ENCODE data around the gene PDCD1.
"Not testable (repeated sequence)": the region's sequence is repeated elsewhere in the genome, so short reads cannot be mapped to it uniquely, and the experiment has no call there.

PDCD1 gene

DNA sequence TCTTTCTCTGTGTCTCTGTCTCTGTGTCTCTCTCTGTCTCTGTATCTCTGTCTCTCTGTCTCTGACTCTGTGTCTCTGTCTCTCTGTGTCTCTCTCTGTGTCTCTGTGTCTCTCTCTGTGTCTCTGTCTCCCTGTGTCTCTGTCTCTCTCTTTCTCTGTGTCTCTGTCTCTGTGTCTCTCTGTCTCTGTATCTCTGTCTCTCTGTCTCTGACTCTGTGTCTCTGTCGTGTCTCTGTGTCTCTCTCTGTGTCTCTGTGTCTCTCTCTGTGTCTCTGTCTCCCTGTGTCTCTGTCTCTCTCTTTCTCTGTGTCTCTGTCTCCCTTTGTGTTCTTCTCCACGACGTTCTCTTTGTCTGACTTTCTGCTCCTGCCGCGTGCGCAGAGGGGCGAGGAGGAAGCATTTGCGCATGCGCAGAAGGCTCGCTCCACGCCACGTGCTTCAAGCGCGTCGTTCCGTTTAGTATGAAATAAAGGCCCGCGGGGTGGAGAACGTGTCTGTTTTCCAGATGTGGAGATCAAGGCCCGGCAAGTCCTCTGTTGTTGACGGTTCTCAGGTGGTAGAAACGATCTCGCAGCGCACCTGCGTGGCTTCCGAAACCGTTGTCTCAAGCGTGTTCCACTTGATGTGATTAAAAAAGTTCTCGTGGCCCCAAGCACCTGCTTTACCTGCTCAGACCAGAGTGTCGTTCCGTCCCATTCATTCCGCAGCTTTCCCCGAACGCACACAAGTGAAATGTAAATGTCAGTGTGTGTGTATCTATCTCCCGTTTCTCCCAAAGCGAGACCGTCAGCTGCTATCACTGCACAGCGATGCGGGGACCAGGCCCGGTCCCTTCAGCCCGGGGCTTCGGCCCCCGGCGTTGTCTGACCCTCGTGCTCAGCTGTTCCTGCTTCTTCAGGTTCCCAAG is 34.9 kb downstream of the PDCD1 start:
- not testable (repeated sequence) for DNase-seq

DNA sequence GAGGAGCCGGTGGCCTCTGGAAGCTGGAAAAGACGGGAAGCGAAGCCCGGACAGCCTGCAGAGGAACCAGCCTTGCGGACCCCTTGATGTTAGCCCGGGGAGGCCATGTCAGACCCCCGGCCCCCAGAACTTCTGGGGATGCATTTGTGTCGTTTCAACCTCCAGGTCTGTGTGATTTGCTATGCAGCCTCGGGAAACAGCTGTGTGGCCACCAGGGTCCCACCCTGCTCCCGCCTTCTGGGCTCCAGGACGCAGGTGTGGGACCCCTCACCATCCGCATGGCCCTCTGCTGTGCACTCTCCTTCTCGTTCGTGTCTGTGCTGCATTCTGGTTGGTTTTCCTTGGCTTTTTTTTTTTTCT is 36.5 kb downstream of the PDCD1 start:
- no peak for DNase-seq

DNA sequence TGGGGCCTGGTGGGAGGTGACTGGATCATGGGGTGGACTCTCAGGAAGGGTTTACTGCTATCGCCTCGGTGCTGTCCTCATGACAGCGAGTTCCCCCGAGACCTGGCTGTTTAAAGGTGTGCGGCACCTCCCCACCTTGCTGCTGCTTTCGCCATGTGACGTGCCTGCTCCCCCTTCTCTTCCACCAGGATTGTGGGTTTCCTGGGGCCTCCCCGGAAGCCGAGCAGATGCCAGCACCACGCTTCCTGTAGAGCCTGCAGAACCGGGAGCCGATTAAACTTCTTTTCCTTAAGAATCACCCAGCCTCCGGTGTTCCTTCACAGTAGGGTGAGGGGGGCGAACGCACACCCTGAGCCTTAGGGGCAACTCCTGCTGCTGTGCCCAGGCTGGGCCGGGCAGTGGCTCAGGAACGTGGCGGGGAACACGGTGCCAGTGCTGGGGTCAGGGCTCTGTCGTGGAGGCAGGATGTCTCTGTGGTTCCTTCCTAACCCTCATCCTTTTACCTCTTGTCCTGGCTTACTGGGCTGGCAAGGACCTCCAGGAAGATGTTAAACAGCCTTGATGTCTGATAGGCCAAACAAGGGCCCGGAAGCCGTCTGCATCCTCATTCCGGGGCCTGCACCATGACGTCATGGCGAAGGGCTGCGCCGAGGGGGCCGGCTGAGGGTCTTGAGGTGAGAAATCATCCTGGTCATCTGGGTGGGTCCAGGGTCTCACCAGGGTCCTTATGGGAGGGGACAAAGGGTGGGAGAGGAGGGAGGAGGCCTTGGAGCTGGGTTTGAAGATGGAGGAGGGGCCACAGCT is 37.0 kb downstream of the PDCD1 start:
- DNase-seq, result no peak

GRCh38 chr2:241820625-241821384 is 37.9 kb downstream of the PDCD1 start:
- no peak for DNase-seq

- not testable (repeated sequence) for DNase-seq
Measured at GRCh38 chr2:241819947-241820624, 38.6 kb downstream of the PDCD1 start.

GRCh38 chr2:241818943-241819270 is 39.8 kb downstream of the PDCD1 start:
- DNase-seq, result no peak

GRCh38 chr2:241818229-241818942 is 40.3 kb downstream of the PDCD1 start:
- DNase-seq, result no peak

GRCh38 chr2:241817821-241818215 is 40.9 kb downstream of the PDCD1 start:
- DNase-seq, result not testable (repeated sequence)

- DNase-seq, result no peak
Measured at GRCh38 chr2:241817126-241817820, 41.4 kb downstream of the PDCD1 start.

DNA sequence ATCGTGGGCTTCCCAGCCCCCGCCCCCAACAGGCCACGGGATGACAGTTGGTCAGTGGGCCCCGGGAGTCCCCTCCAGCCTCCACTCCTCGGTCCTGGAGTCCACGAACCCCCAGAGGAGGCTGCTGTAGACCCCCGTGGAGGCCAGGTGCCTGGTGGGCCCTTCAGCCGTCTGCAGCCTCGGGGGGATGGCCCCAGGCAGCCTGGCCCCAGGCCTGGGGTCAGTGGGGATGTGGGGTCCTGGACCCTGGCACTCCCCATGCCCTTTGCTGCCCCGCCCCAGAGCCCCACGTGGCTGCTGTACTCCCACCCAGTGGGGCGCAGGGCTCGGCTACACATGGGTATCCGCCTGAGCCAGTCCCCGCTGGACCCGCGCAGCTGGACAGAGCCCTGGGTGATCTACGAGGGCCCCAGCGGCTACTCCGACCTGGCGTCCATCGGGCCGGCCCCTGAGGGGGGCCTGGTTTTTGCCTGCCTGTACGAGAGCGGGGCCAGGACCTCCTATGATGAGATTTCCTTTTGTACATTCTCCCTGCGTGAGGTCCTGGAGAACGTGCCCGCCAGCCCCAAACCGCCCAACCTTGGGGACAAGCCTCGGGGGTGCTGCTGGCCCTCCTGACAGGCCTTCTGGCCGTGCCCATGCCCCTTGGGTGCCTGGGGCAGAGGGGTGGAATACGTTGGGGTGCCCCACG is 42.1 kb downstream of the PDCD1 start:
- no peak for DNase-seq

DNA sequence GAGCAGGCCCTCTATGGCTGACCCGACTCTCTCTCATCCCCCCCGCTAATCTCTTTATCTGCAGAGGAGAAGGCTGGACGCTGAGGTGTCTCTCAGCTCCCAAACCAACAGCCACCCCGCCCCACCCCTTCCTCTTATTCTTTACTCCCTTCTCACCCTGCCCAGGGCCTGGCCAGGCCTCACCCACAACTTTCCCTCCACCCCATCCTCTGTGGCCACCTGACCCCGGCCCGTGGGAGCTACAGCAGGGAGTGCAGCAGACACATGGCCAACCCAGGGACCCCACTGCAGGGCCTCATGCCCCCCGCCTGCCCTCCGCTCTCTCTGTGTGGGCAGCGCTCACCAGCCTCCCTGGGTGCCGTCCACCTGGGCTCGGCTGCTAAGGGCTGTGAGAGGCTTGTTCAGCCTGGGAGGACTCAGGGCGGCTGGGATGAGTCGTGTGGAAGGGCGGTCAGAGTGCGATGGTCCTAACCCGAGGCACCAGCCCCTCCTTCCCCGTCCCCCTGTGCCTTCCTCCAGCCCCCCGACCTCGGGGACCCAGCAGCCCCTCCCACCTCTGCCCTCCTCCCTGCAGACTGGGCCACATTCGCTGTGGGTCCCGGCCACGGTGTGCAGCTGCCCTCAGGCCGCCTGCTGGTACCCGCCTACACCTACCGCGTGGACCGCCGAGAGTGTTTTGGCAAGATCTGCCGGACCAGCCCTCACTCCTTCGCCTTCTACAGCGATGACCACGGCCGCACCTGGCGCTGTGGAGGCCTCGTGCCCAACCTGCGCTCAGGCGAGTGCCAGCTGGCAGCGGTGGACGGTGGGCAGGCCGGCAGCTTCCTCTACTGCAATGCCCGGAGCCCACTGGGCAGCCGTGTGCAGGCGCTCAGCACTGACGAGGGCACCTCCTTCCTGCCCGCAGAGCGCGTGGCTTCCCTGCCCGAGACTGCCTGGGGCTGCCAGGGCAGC is 42.9 kb downstream of the PDCD1 start:
- DNase-seq, result no peak

GRCh38 chr2:241814643-241815476 is 43.8 kb downstream of the PDCD1 start:
- DNase-seq, result no peak

DNA sequence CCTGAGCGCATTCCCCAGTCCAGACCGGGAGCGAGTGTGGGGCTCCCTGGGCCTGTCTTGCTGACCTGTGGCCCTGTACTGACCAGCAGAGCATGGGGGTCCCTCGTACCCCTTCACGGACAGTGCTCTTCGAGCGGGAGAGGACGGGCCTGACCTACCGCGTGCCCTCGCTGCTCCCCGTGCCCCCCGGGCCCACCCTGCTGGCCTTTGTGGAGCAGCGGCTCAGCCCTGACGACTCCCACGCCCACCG is 44.4 kb downstream of the PDCD1 start:
- no peak for DNase-seq

DNA sequence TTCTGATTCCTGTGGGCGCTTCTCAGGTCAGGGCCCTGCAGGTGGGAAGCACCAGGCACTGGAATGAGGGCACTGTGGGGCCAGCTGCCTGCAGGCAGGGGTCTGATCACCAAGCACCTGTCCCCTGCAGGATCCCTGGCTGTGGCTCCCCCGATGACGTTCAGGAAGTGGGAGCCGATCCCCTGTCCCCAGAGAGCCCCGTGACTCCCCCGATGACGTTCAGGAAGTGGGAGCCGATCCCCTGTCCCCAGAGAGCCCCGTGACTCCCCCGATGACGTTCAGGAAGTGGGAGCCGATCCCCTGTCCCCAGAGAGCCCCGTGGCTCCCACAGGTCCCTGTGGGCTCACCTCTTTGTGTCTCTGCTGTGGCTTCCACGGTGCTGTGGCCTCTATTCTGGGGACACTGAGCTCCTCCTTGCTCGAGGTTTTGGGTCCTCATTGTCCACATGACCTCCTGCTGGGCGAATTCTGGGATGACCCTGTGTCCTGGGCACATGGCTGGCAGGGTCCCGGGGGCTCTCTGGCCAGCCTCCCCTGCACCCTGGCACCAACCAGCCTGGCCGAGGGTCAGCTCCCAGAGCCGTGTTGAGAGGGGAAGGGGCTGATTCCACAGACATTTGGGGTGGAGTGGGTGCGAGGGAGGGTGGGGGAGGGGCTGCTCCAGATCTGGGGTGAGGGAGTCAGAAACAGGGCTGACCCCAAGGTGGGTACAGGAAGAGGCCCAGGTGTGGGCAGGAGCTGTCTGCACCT is 44.9 kb downstream of the PDCD1 start:
- DNase-seq, result no peak

DNA sequence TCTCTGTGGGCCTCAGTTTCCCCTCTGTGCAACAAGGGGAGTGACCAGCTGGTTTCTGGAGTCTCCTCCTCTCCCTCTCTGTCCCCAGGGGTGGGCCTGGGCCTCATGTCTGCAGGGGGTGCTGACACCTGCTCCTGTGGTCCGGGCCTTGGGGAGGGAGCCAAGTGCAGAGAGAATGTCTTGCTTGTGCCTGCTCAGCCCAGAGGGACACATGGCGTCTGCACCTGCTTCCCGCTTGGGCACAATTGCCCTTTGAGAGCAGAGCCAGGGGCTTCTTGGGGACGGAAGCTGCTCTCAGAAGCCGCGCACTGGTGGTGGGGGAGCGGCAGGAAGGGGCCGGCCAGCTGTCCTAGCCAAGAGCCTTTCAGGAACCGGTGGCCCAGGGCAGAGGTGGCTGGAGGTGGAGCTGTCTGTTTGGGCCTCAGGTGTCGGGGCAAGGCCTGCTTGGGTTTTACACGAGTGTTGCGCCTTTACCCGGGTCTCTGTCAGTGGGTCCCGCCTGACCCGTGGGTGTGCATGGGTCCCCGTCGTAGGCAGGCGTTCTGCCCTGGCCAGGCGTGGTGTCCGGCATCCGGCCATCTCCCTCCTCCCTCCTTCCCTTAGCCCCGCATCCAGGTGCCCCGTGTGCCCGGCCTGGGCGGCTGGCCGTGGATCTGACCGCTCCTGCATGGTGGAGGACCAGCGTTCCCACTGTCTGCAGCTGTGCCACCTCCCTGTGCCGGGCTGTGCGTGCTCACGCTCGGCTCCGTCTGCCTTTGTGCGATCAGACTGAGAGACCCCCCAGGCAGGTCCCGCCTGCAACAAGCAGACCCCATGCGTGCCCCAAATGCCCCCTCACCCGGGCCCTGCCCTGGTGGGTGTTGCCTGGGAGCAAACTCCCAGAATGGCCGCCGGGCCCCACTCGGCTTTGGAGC is 45.7 kb downstream of the PDCD1 start:
- DNase-seq, result no peak

GRCh38 chr2:241811952-241812729 is 46.6 kb downstream of the PDCD1 start:
- no peak for DNase-seq

Measured in activated gamma-delta T cell (primary cell).